Body of pancreas (tissue), 4 donors: Measurements from ENCODE around the gene PTOV1. TPM values are rescaled to one million over a fixed set of nuclear protein-coding genes. Genes with fewer than 3 reads are reported as not detected.

Experiments used
- ATAC-seq: fragments of 150-250 bp; one replicate; pipeline ENCODE4 v1.9.1; 2016
- DNase-seq, 4 donors: peaks; one replicate each; pipeline ENCODE4 v3.0.0-alpha.2; 2019
- H3K27ac ChIP-seq, 4 donors: fragments of 200-600 bp; sonication (generic); 1 replicate in 3 of 4; 2 replicates in 1 of 4; pipeline versions ENCODE4 v1.5.1 to v1.6.1; 2016 to 2019; ENCODE audit warnings: mild to moderate bottlenecking in 1 of 4, mixed read lengths in 1 of 4, moderate library complexity in 1 of 4
- H3K27me3 ChIP-seq, 2 donors: fragments of 200-600 bp; sonication (generic); one replicate each; pipeline ENCODE4 v1.6.0; 2016; ENCODE audit warnings: mild to moderate bottlenecking in 1 of 2
- H3K36me3 ChIP-seq, 2 donors: fragments of 200-600 bp; sonication (generic); replicated peaks in 1 of 2; 2 replicates each; pipeline ENCODE4 v1.5.1; 2016; ENCODE audit warnings: low read depth in 2 of 2; ENCODE audit not compliant: insufficient read depth in 1 of 2
- H3K4me1 ChIP-seq: fragments of 200-600 bp; sonication (generic); one replicate; pipeline ENCODE4 v1.6.0; 2016
- H3K4me3 ChIP-seq, 2 donors: fragments of 200-600 bp; sonication (generic); 1 replicate in 1 of 2; 2 replicates in 1 of 2; pipeline ENCODE4 v1.5.1; 2016 to 2019
- H3K9me3 ChIP-seq, 3 donors: fragments of 200-600 bp; sonication (generic); 1 replicate in 2 of 3; 2 replicates in 1 of 3; pipeline ENCODE4 v1.5.1; 2016
- POLR2A ChIP-seq, 3 donors: fragments of 450-650 bp; IDR thresholded peaks; one replicate each; pipeline ENCODE4 v1.6.1; 2016; ENCODE audit warnings: antibody characterized with exemption in 3 of 3, mild to moderate bottlenecking in 2 of 3
- WGBS, 2 donors: methylation state at CpG; one replicate each; pipeline ENCODE4 v1.1.5; 2017; 5-methylcytosine and 5-hydroxymethylcytosine counted together
- intact Hi-C: fragments of 100-400 bp; cut with DNase I; formaldehyde crosslinking; loops from one replicate; pipeline ENCODE4 v1.15.1; 2023
- total RNA-seq, 2 donors: library from RNA; depleted of rRNA; stranded (reverse); fragments of >200 nt; gene quantifications; one replicate each; pipeline ENCODE4 v1.1.0, GENCODE V29; 2016
- TF ChIP-seq, protein P1 (sequence below), 7 experiments: fragments of 450-650 bp in 4 of 7; fragments of 200-600 bp in 3 of 7; sonication (generic) in 3 of 7; IDR thresholded peaks; one replicate each; pipeline ENCODE4 v1.5.1; 2016 to 2019; ENCODE audit warnings: antibody characterized with exemption in 7 of 7

The PTOV1 gene
- total RNA-seq, 2 donors from 2014 or later = 69.0 to 70.2 TPM

DNA sequence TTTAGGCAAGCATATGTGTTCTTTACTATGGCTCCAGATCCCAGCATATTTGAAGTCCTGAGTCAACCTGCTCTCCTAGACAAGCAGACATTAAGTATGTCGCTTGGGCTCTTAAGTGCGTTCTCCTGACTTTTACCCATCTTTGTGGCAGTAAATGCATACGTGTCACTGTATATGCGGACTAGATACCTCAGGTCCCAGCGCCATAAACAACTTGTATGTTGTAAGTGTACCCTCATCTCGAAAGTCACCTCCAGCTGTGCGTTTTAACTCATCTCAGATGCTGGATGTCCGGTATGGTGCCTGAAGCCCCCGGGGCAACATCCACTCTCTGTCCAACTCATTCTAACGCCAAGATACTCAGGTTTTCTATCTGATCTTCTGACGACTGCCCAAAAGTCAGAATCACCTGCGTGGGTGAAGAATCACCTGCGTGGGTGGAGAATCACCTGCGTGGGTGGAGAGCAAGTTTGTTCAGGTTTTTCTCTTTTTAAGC, 1.7 kb downstream of the PTOV1 start:
- ATAC-seq (no peak), DNase-seq (peak in 1 of 4 donors; percentile 7)
- peak overlapping the region in 2 of 4 donors; percentile 28 to 99 for H3K27ac ChIP-seq
- H3K27me3 ChIP-seq = no peaks in the 10 kb centered on the region
- TF ChIP-seq, protein P1, sequence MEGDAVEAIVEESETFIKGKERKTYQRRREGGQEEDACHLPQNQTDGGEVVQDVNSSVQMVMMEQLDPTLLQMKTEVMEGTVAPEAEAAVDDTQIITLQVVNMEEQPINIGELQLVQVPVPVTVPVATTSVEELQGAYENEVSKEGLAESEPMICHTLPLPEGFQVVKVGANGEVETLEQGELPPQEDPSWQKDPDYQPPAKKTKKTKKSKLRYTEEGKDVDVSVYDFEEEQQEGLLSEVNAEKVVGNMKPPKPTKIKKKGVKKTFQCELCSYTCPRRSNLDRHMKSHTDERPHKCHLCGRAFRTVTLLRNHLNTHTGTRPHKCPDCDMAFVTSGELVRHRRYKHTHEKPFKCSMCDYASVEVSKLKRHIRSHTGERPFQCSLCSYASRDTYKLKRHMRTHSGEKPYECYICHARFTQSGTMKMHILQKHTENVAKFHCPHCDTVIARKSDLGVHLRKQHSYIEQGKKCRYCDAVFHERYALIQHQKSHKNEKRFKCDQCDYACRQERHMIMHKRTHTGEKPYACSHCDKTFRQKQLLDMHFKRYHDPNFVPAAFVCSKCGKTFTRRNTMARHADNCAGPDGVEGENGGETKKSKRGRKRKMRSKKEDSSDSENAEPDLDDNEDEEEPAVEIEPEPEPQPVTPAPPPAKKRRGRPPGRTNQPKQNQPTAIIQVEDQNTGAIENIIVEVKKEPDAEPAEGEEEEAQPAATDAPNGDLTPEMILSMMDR (IDR thresholded peaks at IDR 0.05) = no peak
- no peak for TF ChIP-seq POLR2A (IDR thresholded peaks at IDR 0.05)
- peaks cover 0 to 2% of the 10 kb centered on the region in 2 donors for H3K36me3 ChIP-seq
- intact Hi-C loops = no loop called here
- 46 to 47% methylated on average over 14 of the region's 14 CpGs for WGBS, 2 donors
- H3K4me1 ChIP-seq = peaks cover 36% of the 10 kb centered on the region
- H3K9me3 ChIP-seq = no peaks in the 10 kb centered on the region
- no peak overlapping the region for H3K4me3 ChIP-seq

DNA sequence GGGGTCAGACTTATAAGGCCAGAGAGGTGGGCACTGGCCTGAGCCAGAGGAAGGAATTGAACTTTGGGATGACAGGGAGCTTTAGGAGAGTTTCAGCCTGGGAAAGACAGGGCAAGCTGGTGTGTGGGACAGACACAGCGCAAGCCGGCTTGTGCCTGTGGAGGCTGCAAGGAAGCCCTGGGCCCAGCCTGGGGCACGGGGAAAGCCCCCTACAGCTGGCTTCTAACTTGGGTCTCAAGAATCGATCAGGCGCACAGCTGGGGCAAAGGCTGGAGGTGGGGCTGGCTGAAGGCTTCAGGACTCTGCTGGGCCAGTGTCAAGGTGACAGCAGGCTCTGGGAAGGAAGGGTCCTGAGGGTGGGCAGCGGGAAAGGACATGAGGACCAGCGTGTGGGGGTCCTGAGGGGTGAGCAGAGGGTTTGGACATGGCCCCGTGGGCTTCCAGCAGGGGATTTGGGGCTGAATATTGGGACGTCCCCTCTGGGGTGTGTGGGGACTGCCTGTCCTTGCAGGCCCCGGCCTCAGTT, 3.0 kb downstream of the PTOV1 start:
- peaks cover 36% of the 10 kb centered on the region for H3K4me1 ChIP-seq
- no peak overlapping the region for H3K4me3 ChIP-seq
- H3K27me3 ChIP-seq = no peaks in the 10 kb centered on the region
- H3K27ac ChIP-seq = peak overlapping the region in 2 of 4 donors; percentile 5 to 25
- ATAC-seq (no peak), DNase-seq (no peak)
- no peaks in the 10 kb centered on the region for H3K9me3 ChIP-seq
- peaks cover 4 to 7% of the 10 kb centered on the region in 2 donors for H3K36me3 ChIP-seq
- TF ChIP-seq POLR2A (IDR thresholded peaks at IDR 0.05) = no peak
- TF ChIP-seq, protein P1 (IDR thresholded peaks at IDR 0.05) = no peak
- intact Hi-C loops = no loop called here
- WGBS, 2 donors = 73 to 76% methylated on average over 6 to 10 of the region's 10 CpGs

DNA sequence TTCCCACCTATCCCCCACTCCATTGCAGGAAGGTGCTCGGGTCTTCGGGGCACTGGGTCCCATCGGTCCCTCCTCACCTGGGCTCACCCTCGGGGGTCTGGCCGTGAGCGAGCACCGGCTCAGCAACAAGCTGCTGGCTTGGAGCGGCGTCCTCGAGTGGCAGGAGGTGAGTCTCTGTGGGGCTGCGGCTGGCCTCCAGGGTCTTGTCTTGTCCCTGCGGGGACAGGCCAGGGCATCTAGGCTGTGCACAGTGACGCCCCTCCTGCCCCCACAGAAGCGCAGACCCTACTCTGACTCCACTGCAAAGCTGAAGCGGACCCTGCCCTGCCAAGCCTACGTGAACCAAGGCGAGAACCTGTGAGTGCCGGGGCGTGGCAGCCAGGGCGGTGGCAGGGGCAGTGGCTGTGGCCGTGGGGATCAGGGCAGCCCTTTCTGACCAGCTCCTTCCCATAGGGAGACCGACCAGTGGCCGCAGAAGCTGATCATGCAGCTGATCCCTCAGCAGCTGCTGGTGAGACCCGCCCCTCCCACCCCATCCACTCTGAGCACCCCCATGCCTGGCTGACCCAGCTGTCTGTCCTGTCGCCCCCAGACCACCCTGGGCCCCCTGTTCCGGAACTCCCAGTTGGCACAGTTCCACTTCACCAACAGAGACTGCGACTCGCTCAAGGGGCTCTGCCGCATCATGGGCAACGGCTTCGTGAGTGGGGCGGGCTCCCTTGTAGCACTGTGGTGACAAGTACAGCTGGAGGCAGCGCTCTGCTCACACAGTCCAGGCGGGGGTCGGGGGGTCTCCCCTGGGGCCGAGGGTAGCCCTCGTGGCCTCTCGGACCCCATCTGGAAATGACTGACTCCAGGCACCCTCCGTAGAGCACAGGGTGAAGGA, 3.7 kb downstream of the PTOV1 start:
- Histone ChIP-seq H3K27ac (peak overlapping the region in 1 of 4 donors; percentile 5), H3K4me1 (peaks cover 34% of the 10 kb centered on the region), H3K36me3 (peaks cover 4 to 8% of the 10 kb centered on the region in 2 donors), H3K27me3 (no peaks in the 10 kb centered on the region), H3K4me3 (no peak overlapping the region), H3K9me3 (no peaks in the 10 kb centered on the region)
- intact Hi-C loops = no loop called here
- ATAC-seq (no peak), DNase-seq (peak in 1 of 4 donors; percentile 18)
- 82 to 83% methylated on average over 3 to 33 of the region's 39 CpGs for WGBS, 2 donors
- TF ChIP-seq POLR2A (IDR thresholded peaks at IDR 0.05) = no peak
- TF ChIP-seq, protein P1 (IDR thresholded peaks at IDR 0.05) = no peak

DNA sequence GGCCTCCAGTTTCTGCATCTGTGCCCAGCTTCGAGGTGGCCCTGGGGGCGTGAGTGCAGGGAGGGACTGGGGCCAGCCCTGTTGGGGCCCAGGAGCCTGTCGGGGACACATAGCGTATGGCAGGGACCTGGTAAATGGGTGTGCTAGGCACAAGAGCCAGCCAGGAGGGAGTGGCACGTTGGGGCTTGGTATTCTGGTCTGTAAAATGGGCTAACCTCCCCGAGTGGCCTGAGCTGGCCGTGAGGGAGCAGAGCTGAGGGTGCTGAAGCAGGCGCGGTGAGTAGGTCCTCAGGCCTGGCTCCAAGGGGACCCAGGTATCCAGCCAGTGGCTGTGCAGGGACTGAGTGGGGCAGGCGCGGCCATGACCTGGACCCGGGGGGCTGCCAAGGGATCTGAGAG, 4.3 kb downstream of the PTOV1 start:
- Histone ChIP-seq H3K4me3 (no peak overlapping the region), H3K27me3 (no peaks in the 10 kb centered on the region), H3K27ac (no peak overlapping the region), H3K9me3 (no peaks in the 10 kb centered on the region), H3K4me1 (peaks cover 28% of the 10 kb centered on the region), H3K36me3 (peaks cover 9 to 11% of the 10 kb centered on the region in 2 donors)
- DNase-seq = peak in 1 of 4 donors; percentile 13
- TF ChIP-seq, protein P1 (IDR thresholded peaks at IDR 0.05) = no peak
- no peak for TF ChIP-seq POLR2A (IDR thresholded peaks at IDR 0.05)
- intact Hi-C loops = no loop called here
- no peak for ATAC-seq
- 83 to 88% methylated on average over 7 to 12 of the region's 12 CpGs for WGBS, 2 donors
